Stimulated activated CD4-positive, alpha-beta T cell treated with anti-CD3 and anti-CD28 coated beads, Interleukin-15, amount 100 ng/mL, for 24 hours (primary cell): Measurements from ENCODE around the gene PALM2AKAP2.

ENCODE experiments used
- DNase-seq: peaks from one replicate; pipeline ENCODE4 v3.0.0-alpha.2; 2020

Gene PALM2AKAP2

DNA sequence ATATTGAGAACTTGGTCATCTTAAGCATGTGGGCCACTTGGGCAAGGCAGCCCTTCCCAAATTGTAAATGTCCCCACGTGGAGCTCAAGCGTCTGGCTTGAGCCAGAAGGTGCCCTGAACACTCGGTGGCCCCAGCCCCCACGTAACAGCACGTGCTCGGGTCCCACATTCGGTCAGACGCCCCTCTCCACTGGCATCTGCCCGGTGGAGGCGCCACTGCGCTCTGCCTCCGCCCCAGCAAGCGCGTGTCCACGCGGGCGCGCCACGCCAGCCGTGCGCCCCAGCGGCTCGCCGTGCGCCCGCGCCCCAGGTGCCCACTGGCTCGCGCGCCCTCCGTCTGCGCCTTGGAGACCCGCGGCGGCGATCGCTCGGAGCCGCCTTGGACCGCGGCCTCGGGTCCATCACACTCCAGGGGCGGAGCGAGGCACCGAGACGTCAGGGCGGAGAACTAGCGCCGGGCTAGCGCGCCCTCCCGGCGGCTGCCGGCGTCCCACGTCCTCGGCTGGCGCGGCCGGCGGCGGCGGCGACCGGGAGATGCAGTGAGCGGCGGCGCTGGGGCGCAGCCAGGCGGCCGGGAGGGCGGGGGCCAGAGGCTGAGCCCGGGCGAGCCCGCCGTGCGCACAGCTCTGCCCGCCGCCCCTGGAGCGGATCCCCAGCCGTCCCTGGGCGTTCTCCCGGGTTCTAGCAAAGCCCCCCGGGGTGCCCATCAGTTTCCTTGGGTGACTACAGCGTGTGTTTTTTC lies at the start of gene PALM2AKAP2:
TSS of gene PALM2AKAP2 (plus strand) at position 488 of the 742 bp plus-strand sequence. CDS start 291 bp downstream, outside the sequence.
- peak; percentile 18 for DNase-seq

DNA sequence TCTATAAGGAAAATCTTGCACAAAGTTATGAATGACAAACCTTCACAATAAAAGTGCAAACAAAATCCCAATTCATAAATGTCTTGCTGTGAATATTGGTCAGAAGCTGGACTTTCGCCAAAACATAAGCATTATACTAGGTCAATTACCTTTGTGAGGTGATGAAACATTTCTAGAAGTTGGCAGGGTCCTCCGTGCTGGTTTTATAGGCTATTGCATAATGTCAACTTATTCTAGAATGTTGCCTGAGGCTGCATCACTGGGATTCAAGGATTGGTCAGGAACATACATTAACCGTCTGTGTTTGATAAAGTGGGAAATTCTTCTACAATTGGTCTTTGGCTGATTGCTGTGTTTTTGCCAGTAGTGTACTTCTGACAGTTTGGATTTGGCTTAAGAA lies 49.8 kb upstream of the PALM2AKAP2 start:
- no peak for DNase-seq

DNA sequence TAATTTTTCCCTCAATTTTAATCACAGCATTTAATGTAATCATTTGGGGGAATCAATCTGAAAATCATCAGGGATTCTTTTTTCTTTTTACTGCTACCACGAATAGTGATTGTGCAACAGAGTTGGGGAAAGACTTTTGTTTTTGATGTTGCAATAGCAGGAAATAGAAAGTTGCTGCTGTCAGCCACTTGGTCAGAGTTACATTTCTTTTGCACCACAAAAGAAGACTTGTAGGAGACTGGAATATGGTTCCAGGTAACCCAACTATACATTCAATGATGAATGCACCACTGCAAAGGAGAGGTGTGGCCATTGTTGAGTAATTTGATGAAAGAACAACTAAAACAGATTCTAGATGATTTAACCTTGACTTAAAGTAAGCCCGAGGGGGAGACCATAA lies 46.3 kb upstream of the PALM2AKAP2 start:
- no peak for DNase-seq

DNA sequence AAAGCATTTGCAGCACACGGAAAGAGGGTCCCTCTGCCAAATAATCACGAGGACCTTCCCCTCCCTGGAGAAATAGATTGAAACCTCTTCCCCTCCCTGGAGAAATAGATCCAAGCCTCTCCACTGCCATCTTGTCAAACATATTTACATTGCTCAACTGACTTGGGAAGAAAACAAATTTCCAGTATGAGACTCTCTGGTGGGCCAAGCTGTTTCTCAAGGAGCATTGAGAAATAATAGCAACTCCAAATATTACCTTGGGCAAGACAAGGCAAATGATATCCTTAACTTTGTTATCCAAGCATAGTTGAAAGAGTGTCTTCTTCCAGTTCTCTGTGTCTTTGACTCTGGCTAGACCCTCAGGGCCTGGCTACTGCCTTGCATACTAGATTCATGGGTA lies 45.2 kb upstream of the PALM2AKAP2 start:
- no peak for DNase-seq

DNA sequence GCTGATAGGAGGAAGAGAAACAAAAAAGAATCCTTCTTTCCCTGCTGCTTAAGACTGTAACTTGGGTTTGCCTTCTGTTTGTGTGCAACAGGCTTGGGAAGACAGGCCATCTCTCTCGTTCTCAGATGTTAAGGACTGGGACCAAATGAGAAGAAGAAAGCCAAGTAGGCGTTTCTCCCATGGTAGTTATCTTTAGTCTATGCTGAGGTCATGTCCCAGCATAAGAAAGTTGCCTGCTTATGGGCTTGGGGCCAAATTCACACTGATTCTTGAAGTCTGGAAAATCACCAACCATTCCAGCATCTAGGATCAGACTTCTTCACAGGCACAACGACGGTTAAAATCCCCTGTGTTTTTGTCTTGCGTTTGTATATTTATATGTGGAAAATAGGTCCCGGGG lies 44.2 kb upstream of the PALM2AKAP2 start:
- DNase-seq: no peak

DNA sequence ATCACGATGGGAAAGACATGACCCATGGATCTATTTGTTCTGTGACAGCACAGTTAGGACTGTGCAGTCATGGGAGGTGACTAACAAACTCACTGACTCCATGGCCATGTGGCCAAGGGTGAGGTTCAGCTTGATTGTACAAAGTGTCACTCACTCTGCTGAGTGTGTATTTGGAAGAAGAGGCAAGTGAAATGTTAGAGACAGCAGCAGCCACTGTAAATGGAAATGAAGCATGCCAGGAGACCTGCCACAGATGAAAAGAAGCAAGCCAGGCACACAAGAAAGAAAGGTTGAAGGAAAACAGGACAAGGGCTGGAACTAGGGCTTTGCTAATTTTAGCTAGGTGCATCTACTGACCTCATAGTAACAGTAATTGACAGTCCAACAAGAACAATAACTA lies 42.7 kb upstream of the PALM2AKAP2 start:
- DNase-seq: no peak

DNA sequence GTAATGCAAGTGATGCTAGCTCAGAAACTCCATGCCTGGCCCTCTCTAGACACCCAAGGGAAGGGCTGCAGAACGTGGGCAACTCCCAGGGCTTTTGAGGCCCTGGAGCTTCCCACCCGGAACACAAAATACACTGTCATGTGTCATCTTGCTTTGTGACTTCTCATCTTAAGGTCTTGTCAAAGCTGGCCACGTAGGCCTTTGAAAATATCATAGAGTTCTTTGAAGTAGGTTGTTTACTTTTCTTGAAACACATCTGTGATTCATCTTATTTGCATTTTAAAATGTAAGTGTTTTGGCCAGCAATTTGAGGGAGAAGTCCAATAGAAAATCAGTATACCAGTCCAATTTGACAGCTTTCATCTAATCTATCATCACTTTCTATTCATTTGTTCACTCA lies 40.2 kb upstream of the PALM2AKAP2 start:
- no peak for DNase-seq

DNA sequence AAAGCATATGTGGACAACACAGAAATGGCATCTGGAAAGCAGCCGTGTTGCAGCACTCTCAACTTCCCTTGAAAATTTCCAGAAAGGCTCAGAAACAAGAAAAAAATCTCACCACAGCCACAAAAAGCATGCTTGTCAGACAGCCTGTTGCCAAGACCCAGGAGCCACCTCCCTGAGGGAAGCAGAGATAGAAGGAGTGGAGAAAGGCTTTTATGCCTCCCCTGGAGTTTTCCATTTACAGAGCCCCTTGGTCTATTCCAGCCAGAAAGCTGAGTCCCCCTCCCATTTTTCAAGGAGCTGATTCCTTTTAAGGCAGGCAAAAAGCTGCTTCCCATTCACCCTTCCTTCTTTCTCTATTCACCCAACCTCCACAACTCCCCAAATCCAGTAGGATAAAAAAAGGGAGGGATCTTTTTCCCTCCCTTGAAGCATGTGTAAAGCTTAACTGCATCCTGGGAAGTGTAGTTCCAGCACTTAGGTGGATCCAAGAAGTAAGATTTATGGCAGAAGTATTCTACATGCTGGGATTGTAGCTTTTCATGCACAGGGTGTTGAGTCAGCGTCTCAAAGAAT lies 37.1 kb upstream of the PALM2AKAP2 start:
- no peak for DNase-seq

DNA sequence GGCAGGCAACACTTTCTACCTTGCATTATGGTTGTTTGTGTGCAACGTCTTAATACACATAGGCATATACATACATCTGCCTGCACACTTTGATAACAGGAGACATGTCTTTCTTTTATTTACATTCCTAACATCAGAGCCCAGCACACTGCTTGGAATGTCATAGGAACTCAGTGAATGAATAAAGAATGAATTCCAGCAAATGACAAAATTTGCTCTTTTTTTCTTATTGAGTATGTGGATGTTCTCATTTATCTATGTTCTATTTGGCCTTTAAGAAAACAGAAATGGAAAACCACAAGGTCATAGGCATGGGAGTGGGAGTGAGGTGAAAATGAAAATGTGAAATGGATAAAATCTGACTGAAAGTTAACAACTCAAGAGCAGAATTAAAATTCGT lies 36.3 kb upstream of the PALM2AKAP2 start:
- no peak for DNase-seq

DNA sequence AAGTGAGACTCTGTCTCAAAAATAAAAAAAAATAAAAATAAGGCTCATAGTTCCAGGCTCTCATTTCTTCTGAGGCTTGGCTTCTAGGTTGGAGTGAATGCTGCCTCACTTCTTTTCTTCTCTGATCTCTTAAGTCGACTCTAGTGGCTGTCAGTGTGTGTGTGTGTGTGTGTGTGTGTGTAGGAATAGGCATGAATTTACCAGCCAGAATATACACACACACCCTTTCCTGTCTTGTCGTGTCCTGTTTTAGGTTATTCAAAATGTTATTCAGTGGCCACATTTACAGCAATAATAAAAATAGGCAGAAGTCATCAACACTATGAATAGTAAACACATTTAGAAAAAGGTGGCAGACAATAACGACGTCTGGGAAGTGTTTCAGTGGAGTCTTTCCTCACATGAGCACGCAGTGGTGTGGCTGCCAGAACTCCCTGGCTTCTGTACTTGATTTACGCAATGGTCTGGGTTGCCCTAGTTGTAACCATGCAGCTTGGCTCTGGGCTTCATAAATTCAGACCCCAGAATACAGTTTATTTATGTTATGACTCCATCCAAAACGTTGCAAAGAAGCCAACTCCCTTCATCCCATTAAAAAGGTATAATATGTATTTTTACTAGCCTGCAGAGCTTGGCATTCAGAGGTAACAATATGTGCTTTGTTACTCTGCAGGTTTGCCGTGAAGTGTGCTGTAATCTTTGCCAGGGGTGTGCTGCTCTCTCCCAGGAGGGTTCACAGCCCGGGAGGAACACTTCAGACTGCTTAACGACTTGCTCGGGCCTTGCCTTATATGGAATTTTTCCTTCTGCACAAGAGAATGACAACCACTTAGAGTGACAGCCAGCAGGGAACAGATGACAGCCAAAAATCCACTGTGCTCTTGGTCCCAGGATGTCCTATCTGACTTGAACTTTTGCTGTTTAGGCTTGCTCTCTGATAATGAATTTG lies 34.4 kb upstream of the PALM2AKAP2 start:
- DNase-seq: no peak

DNA sequence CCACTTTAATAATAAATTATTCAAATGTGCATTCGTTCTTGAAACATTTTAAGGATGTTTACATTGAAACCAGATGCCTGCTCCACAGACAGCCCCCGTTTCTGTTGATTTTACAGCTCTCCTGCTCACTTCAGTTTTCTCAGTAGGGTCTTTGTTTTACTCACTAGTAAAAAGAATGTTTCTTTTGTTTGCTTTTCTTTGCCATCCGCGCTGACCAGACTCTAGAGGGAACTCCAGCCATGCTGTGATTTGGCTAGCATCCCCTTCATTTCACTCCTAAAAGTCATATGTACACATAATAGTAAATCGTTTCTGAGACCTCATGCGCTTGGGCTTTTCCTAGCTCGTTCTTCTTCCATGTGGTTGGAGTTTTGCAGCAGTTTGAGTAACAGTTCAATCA lies 28.7 kb upstream of the PALM2AKAP2 start:
- DNase-seq: no peak

DNA sequence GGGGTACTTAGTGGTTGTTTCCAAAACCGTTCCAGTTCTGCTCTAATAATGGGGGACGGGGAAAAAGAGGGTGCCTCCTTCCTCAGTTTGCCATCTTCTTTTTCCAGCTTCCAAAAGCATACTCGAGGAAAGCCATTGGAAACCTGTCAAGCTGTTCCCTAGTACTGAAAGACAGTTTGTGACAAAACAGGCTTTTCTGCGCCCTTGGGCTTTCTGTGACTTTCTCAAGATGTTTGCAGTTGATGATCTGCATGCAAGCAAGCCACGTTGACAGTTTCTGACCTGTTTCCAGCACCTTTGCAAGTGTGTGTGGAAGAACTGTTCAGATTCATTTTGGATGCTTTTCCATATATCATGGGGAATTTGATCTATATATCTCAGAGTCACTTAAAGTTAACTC lies 26.7 kb upstream of the PALM2AKAP2 start:
- DNase-seq: no peak

DNA sequence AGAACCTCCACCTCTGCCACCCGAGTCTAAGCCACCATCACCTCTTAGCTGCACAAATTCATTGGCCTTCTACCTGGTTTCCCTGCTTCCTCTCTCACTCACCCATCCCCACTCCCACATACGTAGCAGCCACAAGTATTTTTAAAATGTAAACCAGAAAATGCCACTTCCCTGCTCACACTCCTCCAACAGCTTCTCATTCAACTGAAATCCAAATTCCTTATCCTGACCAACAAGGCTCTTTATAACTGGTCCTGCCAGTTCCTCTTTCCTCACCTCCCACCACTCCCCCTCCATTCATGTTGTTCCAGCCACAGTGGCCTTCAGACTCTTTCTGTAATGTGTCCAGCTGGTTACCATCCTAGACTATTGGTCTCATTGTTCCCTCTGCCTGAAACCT lies 25.0 kb upstream of the PALM2AKAP2 start:
- DNase-seq: no peak

DNA sequence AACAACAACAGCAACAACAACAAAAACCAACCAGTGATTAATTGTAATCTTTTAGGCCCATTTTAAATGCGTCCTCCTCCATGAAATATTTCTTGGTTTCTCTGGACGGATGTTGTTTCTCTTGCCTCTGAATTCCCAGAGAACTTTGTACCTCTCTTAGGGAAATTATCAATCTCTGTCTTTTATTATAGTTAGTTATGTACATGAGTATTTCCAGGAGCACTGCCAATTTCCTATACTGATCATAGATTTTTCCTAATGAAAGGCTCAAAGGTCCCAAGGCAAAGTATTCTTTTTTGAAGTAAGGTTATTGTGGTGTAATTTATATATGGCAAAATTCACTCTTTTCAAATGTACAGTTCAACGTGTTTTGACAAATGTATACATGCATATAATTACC lies 20.4 kb upstream of the PALM2AKAP2 start:
- DNase-seq: no peak

DNA sequence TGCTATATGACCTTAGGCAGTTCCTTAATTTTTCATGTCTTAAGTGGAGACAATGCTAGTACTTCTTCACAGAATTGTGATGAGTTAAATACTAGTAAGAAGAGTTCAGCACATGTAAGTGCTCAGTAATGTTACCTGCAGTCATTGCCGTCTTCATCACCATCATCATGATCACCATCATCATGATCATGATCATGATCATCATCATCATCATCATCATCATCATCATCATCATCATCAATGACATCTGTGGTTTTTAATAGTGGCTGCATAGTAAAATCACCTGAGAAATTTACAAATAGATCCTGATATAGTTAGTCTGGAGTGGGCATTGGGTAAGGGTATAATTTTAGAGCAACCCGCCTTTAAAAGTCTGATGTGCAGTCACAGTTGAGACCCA lies 14.7 kb upstream of the PALM2AKAP2 start:
- no peak for DNase-seq

DNA sequence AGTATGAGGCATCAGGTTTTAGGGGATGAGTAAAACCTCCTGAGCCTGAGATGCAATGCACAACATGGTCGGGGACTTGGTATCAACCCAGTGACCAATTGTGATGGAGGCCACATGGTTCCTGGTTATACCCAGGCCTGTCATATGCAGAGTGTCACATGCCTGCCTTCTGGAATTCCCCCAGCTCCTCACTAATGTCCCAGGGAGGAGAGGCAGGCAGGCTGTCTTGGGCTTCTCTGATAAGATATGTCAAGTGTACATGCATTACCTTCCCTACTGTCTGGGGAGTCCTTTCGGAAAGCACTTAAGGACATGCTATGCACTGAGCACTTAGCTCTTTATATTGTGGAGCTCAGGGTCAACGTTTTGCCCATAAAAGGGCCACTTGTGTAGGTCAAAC lies 14.2 kb upstream of the PALM2AKAP2 start:
- no peak for DNase-seq

DNA sequence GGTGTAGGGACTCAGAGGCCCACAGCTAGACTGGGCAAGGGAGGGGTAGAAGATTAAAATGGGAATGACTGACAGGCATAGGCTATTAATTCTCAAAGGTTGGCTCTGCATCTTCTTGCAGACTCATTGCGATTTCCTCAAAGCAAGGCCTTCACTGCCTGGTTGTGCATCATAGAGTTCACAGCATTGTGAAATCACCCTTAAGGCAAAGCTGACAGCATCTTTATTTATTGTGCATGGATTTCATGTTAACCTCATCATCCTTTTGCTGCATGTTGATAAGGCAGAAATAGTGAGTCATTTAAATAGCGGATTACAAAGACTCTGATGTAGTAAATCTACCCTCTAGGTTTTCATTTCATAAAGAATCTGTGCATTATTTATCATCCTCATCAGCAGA lies 13.6 kb upstream of the PALM2AKAP2 start:
- no peak for DNase-seq

DNA sequence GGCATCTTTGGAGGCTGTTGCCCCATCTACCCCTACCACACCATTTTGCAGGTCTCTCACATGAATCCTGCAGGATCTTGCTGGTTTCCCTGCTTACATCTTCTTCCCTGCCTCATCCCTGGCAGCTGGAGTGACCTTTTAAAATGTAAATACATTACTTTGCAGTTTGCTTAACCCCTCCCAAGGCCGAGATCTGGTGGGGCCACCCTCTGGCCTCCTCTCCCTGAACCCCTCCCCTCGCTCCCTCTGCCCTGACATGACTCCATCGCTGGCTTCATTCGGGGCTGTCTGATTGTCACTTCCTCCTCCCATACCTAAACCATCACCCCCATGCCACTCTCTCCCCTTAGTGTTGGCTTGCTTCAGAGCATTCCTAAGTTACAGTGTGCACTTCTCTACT lies 12.6 kb upstream of the PALM2AKAP2 start:
- no peak for DNase-seq

DNA sequence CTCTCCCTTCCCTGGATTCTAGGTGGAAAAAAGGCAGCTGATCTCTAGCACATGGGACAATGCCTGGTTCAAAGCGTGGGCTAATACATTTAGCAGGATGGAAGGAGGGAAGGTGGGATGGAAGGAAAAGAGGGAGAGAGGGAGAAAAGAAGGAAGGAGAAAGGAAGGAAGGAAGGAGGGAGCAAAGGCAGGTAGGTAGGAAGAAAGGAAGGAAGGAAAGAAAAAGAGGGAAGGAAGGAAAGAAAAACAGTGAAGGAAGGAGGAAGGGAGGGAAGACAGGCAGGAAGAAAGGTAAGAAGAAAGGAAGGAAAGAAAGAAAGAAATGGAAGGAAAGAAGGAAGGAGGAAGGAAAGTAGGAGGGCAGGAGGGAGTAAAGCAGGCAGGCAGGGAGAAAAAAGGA lies 12.2 kb upstream of the PALM2AKAP2 start:
- no peak for DNase-seq

DNA sequence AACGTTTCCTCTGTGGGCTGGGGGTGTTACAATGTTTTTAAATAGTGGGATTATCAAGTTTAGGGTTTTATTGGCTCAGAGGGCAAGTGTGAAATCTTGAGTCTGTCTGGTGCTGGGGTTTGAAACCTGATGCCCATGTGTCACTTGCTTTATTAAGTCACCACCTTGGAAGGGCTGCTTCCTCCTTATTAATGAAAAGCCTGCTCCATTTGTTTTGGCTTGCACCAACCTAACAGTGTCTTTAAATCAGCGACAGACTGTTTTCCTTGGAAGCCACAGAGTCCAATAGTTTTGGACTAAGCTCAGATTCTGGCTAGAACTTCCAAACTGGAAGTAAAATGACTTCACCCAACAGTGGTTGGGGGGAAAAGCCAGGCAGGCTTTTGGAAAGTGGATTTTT lies 10.7 kb upstream of the PALM2AKAP2 start:
- no peak for DNase-seq

DNA sequence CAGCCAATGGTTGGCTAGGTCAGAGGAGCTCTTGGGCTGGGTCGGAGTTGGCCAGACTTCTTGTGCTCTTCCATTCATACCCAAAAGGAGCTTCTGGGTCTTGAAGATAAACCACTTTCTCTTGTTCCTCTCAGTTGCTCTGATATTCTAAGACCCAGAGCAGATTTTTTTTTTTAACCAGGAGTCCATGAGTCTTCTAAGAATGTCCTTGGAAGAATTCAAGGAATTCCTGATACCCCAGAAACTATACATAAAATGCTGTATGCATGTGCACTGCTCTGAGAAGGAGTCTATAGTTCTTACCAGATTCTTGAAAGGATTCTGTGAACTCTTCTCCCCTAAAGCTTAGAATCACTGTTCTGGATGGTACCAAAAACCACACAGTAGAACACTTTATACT lies 9.9 kb upstream of the PALM2AKAP2 start:
- DNase-seq: no peak

DNA sequence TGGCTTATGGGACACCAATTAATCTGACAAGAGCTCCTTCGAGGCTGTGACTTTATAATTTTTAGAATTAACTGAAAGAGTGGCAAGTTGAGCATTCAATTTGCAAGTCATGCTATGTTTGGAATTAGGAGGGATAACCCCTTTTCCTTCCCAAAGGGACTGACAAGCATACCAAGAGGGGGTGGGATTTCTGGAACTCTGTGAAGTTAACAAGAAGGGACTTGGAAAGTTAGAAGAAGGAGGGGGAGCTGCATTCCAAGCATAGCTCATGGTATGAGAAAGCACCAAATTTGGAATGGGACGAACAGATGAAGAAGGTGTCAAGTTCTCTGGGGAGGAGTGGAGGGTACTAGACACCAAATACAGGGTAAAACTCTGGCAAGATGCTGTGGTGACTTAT lies 8.9 kb upstream of the PALM2AKAP2 start:
- DNase-seq: no peak

DNA sequence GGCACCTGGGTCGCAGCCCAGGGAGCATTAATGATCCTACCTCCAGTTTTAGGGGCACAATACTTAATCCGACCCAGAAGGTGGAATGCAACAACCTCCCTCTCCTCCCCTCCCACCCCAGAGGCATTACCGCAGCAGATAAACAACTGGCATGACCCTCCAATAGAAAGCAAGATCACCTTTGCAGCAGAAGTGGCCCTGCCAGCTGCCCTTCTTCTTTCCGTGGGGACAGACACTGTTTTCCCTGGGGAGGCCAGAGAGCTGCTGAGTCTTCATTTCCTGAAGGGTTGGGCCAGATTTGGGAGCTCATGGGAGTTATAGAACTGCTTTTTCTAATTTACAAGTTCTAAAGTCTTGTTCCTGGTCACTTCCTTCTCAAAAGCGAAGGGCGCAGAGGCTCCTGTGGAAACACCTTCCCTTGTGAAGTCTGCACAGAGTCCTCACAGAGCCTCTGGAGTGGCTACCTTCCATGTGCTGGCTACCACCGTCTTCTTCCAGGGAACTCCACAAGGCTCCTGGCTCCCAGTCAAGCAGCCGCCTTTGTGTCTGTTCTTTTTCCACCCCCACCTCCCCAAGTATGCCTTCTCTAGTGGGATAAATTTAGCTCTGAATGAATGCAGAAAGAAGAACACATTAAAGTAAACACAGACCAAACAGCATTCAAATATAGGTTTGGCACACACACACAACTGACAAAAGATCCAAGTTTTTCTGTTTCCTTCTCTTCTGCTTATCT lies 8.0 kb upstream of the PALM2AKAP2 start:
- DNase-seq: no peak
